Smooth muscle cell (in vitro differentiated cells): ENCODE results near the gene RNF25. TPM values are rescaled to one million over a fixed set of nuclear protein-coding genes. Genes with fewer than 3 reads are reported as not detected.

Experiments used
- DNase-seq: peaks from one replicate; lab custom pipeline; 2025; ENCODE audit not compliant: unreplicated experiment; lab: John Stamatoyannopoulos, UW
- H2AFZ ChIP-seq: fragments of 200-600 bp; sonication (generic); 2 replicates; pipeline ENCODE4 v1.6.0; 2016; ENCODE audit warnings: antibody characterized with exemption, low read depth, mild to moderate bottlenecking
- H3F3A ChIP-seq: fragments of 200-600 bp; sonication (generic); 2 replicates; pipeline ENCODE4 v1.6.0; 2017; ENCODE audit warnings: antibody characterized with exemption, low read depth
- H3K27ac ChIP-seq: fragments of 200-600 bp; sonication (generic); 2 replicates; pipeline ENCODE4 v1.5.1; 2016; ENCODE audit warnings: low read depth, mild to moderate bottlenecking
- H3K27me3 ChIP-seq: fragments of 200-600 bp; sonication (generic); 2 replicates; pipeline ENCODE4 v1.6.1; 2016; ENCODE audit warnings: low read depth, mild to moderate bottlenecking
- H3K36me3 ChIP-seq: fragments of 200-600 bp; sonication (generic); 2 replicates; pipeline ENCODE4 v1.5.1; 2016; ENCODE audit warnings: low read depth
- H3K4me1 ChIP-seq: fragments of 200-600 bp; sonication (generic); 2 replicates; pipeline ENCODE4 v1.5.1; 2016; ENCODE audit warnings: low read depth
- H3K4me2 ChIP-seq: fragments of 200-600 bp; sonication (generic); 2 replicates; pipeline ENCODE4 v1.6.0; 2016; ENCODE audit warnings: mild to moderate bottlenecking
- H3K4me3 ChIP-seq: fragments of 200-600 bp; sonication (generic); 2 replicates; pipeline ENCODE4 v1.5.1; 2016; ENCODE audit warnings: mild to moderate bottlenecking
- H3K79me2 ChIP-seq: fragments of 200-600 bp; sonication (generic); 2 replicates; pipeline ENCODE4 v1.6.0; 2016; ENCODE audit warnings: low read depth, mild to moderate bottlenecking
- H3K9ac ChIP-seq: fragments of 200-600 bp; sonication (generic); 2 replicates; pipeline ENCODE4 v1.6.0; 2016; ENCODE audit warnings: low read depth
- H3K9me3 ChIP-seq: fragments of 200-600 bp; sonication (generic); replicated peaks from 2 replicates; pipeline ENCODE4 v1.5.1; 2016; ENCODE audit warnings: low read depth
- H4K20me1 ChIP-seq: fragments of 200-600 bp; sonication (generic); 2 replicates; pipeline ENCODE4 v1.6.0; 2016; ENCODE audit warnings: low read depth
- WGBS: methylation state at CpG from one replicate; pipeline ENCODE4 v1.1.7; 2016; ENCODE audit warnings: low lambda C conversion rate; 5-methylcytosine and 5-hydroxymethylcytosine counted together
- polyA plus RNA-seq: library from polyadenylated mRNA; unstranded; fragments of >200 nt; fragmentation: Nextera tagmentation; extraction: Ambion mirVana; gene quantifications from 2 replicates; pipeline ENCODE4 v1.2.1, GENCODE V29; 2016
- total RNA-seq: library from RNA; depleted of rRNA; stranded (reverse); fragments of >200 nt; gene quantifications from 2 replicates; pipeline ENCODE4 v1.2.3, GENCODE V29; 2014
- TF ChIP-seq, protein P1 (sequence below): fragments of 200-600 bp; sonication (generic); IDR thresholded peaks from 2 replicates; pipeline ENCODE4 v1.5.1; 2017; ENCODE audit warnings: borderline replicate concordance, mild to moderate bottlenecking, antibody characterized with exemption; ENCODE audit not compliant: insufficient read depth, poor library complexity, severe bottlenecking

Gene RNF25
- total and polyA plus RNA-seq, 2 experiments from 2014 or later: 33.5 to 43.1 TPM

DNA sequence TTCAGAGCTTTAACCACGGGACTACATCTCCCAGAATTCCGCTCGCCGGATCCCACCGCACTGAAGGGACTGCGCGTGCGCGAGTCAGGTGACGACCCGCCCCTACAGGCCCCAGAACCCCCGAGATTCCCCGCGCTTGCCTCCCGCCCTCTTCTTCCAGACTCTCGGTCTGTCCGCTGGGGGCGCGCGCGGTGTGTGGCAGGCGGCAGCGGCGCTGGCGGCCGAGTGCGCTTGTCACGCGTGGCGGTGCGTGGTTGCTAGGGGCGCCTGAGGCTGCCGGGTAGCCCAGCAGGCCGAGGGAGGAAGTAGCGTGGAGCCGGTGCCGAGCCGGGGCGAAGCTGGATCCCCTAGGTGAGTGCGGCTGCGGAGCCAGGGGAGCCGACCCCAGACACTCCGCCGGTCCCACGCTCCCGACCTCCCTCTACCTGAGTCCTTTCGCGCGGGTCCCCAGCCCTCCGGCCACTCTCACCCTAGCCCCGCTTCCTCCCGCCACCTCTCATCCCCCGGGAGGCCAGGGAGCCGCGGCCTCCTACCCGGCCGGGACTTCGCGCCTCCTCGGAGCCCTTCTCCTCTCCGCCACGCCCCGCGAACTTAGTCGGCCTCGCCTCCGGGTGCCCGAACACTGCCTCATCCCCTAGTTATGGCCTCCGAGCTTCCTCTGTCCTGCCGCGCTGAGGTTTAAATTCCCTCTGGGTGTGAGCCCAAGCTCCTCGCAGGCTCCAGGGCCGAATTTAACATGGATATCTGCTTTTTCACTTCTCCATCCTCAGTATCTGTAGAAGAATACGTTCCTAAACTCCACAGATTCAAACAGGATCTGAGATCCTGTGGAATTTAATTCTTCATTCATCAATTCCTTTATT, 39.1 kb upstream of the RNF25 start, which contains the start of gene TTLL4:
TTLL4 (plus strand) TSS at position 149 of the 863 bp plus-strand sequence. CDS start 26,842 bp downstream, outside the sequence.
- TF ChIP-seq, protein P1, sequence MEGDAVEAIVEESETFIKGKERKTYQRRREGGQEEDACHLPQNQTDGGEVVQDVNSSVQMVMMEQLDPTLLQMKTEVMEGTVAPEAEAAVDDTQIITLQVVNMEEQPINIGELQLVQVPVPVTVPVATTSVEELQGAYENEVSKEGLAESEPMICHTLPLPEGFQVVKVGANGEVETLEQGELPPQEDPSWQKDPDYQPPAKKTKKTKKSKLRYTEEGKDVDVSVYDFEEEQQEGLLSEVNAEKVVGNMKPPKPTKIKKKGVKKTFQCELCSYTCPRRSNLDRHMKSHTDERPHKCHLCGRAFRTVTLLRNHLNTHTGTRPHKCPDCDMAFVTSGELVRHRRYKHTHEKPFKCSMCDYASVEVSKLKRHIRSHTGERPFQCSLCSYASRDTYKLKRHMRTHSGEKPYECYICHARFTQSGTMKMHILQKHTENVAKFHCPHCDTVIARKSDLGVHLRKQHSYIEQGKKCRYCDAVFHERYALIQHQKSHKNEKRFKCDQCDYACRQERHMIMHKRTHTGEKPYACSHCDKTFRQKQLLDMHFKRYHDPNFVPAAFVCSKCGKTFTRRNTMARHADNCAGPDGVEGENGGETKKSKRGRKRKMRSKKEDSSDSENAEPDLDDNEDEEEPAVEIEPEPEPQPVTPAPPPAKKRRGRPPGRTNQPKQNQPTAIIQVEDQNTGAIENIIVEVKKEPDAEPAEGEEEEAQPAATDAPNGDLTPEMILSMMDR: peak; percentile 67
- Histone ChIP-seq H4K20me1 (peaks cover 14% of the 10 kb centered on the region), H3K4me2 (peak within 1 kb of the TSS; percentile 82), H3K27me3 (no peaks in the 10 kb centered on the region), H3K4me3 (peak within 1 kb of the TSS; percentile 53), H3K27ac (peak within 1 kb of the TSS; percentile 78), H3K79me2 (peaks cover 41% of the 10 kb centered on the region), H3F3A (no peaks in the 10 kb centered on the region), H3K9ac (peak within 1 kb of the TSS; percentile 78), H3K36me3 (peaks cover 1% of the 10 kb centered on the region), H2AFZ (peak within 1 kb of the TSS; percentile 25), H3K9me3 (no peaks in the 10 kb centered on the region), H3K4me1 (no peaks in the 10 kb centered on the region)
- WGBS: 1% methylated on average over 55 of the region's 74 CpGs
- DNase-seq: peak; percentile 94

DNA sequence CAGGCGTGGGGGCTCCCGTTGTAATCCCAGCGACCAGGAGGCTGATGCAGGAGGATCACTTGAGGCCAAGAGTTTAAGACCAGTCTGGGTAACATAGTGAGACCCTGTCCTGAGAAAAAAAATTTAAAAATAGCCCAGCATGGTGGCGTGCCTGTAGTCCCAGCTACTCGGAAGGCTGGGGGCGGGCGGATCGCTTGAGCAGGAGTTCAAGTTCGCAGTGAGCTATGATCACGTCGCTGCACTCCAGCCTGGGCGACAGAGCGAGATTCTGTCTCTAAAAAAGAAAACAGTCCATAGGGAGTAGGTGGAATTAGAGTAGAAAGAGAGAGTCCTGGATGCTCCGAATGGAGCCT, 38.5 kb upstream of the RNF25 start:
- Histone ChIP-seq H3K9me3 (no peaks in the 10 kb centered on the region), H3K4me1 (no peaks in the 10 kb centered on the region), H3K9ac (no peak overlapping the region), H3K4me2 (peak overlapping the region; percentile 61), H3F3A (no peaks in the 10 kb centered on the region), H4K20me1 (peaks cover 10% of the 10 kb centered on the region), H3K36me3 (no peaks in the 10 kb centered on the region), H3K79me2 (peaks cover 37% of the 10 kb centered on the region), H3K27ac (no peak overlapping the region), H3K27me3 (no peaks in the 10 kb centered on the region), H2AFZ (peak overlapping the region; percentile 25), H3K4me3 (peak overlapping the region; percentile 53)
- no peak for DNase-seq
- 64% methylated on average over 14 of the region's 14 CpGs for WGBS
- TF ChIP-seq, protein P1: no peak

DNA sequence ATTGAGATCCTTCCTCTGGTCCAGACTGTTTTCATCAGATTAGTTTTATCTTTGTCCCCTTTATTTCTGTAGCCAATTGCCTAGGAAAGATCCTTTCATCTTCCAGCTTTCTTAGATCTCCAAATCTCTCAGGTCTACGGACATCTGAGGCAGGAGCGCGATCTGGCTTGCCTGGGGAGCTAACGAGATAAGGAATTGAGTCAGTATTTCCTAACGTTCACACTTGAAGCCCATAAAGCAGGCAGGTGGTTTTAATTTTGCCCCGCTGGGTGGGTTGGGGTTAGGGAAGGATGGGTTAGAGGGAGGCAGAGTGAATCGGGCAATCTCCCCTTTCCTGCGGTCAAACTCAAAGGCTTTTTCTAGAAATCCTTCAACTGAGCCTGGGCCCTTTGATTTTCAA, 38.1 kb upstream of the RNF25 start:
- TF ChIP-seq, protein P1: no peak
- Histone ChIP-seq H3K36me3 (no peaks in the 10 kb centered on the region), H3F3A (no peaks in the 10 kb centered on the region), H3K9ac (no peak overlapping the region), H2AFZ (no peak overlapping the region), H3K4me1 (no peaks in the 10 kb centered on the region), H3K27ac (no peak overlapping the region), H3K79me2 (peaks cover 33% of the 10 kb centered on the region), H3K4me3 (no peak overlapping the region), H4K20me1 (peaks cover 10% of the 10 kb centered on the region), H3K9me3 (no peaks in the 10 kb centered on the region), H3K4me2 (peak overlapping the region; percentile 61), H3K27me3 (no peaks in the 10 kb centered on the region)
- no peak for DNase-seq
- 90% methylated on average over 8 of the region's 8 CpGs for WGBS
